HepG2 (cell line): Measurements from ENCODE around the gene TFAP2A. TPM values are rescaled to one million over a fixed set of nuclear protein-coding genes. Genes with fewer than 3 reads are reported as not detected.

Experiments
- CREB1 ChIP-seq, 2 experiments: fragments of 450-650 bp in 1 of 2; IDR thresholded peaks; 2 replicates each; pipeline ENCODE4 v1.6.1; 2016 to 2017; ENCODE audit warnings: control low read depth in 1 of 2, mild to moderate bottlenecking in 1 of 2, missing compliant biosample characterization in 1 of 2, missing genetic modification characterization in 1 of 2
- E2F2 ChIP-seq: sonication (generic); formaldehyde crosslinking; IDR thresholded peaks from 2 replicates; pipeline ENCODE4 v1.4.0; 2020; ENCODE audit warnings: missing genetic modification reagents, borderline replicate concordance
- HNRNPK ChIP-seq: fragments of 200-400 bp; formaldehyde crosslinking; IDR thresholded peaks from 2 replicates; pipeline ENCODE4 v1.6.1; 2018; ENCODE audit warnings: low read length, low read depth, moderate library complexity, mild to moderate bottlenecking; ENCODE audit not compliant: poor library complexity, severe bottlenecking
- PITX1 ChIP-seq: sonication (generic); formaldehyde crosslinking; IDR thresholded peaks from 2 replicates; pipeline ENCODE4 v1.5.1; 2020; ENCODE audit warnings: mild to moderate bottlenecking, missing genetic modification reagents
- ZBTB8A ChIP-seq: sonication (generic); formaldehyde crosslinking; IDR thresholded peaks from 2 replicates; pipeline ENCODE4 v1.4.0; 2020; ENCODE audit warnings: mild to moderate bottlenecking, low read depth, missing genetic modification reagents, borderline replicate concordance
- ZFP91 ChIP-seq: sonication (generic); formaldehyde crosslinking; IDR thresholded peaks from 2 replicates; pipeline ENCODE4 v1.9.0; 2022; ENCODE audit warnings: missing genetic modification reagents, mild to moderate bottlenecking, borderline replicate concordance
- ZNF225 ChIP-seq: sonication (generic); formaldehyde crosslinking; IDR thresholded peaks from 2 replicates; pipeline ENCODE4 v1.4.0; 2020; ENCODE audit warnings: mild to moderate bottlenecking, missing genetic modification reagents
- ZNF691 ChIP-seq: sonication (generic); formaldehyde crosslinking; IDR thresholded peaks from 2 replicates; pipeline ENCODE4 v1.4.0; 2020; ENCODE audit warnings: missing genetic modification reagents, low read depth, mild to moderate bottlenecking, borderline replicate concordance
- polyA plus RNA-seq, 8 experiments: library from polyadenylated mRNA; depleted of rRNA in 3 of 8; stranded (reverse) in 7 of 8; unstranded in 1 of 8; fragments of >200 nt; fragmentation: Illumina TruSeq in 4 of 8; extraction: Trizol in 4 of 8; gene quantifications; 2 replicates each; pipeline versions ENCODE4 v1.2.1 to v1.2.3, GENCODE V29; 2011 to 2016; ENCODE audit warnings: low read depth in 4 of 8, missing spikeins in 1 of 8, mixed read lengths in 1 of 8; ENCODE audit not compliant: insufficient read depth in 1 of 8
- total RNA-seq, 5 experiments: library from RNA; depleted of rRNA; stranded (reverse); fragments of >200 nt; fragmentation: Illumina TruSeq; extraction: Trizol; gene quantifications; 2 replicates each; pipeline ENCODE4 v1.2.3, GENCODE V29; 2016; ENCODE audit warnings: low read depth in 1 of 5

TFAP2A gene
- total and polyA plus RNA-seq, 2 of the 13 experiments (the other 11 are each of a cell fraction or from before 2014, with no cell fraction given), result not detected

GRCh38 chr6:10420546-10421157 lies 5.8 kb upstream of the TFAP2A start (continued):
- TF ChIP-seq ZNF691 (CRISPR knock-in tag) (no peak), PITX1 (no peak), E2F2 (CRISPR knock-in tag) (no peak), HNRNPK (no peak), ZBTB8A (no peak), CREB1 (IDR thresholded peaks at IDR 0.05) (no peak), CREB1 (CRISPR knock-in tag; IDR thresholded peaks at IDR 0.05) (no peak), ZFP91 (CRISPR knock-in tag) (no peak), ZNF225 (CRISPR knock-in tag) (no peak)
